Neural cell (in vitro differentiated cells): ENCODE data around the gene DKK2. TPM values are rescaled to one million over a fixed set of nuclear protein-coding genes. Genes with fewer than 3 reads are reported as not detected.

Source experiments
- H2AFZ ChIP-seq: fragments of 200-600, 300-800 bp; sonication (generic), shearing (Covaris generic); 2 replicates; pipeline ENCODE4 v1.6.0; 2014; ENCODE audit warnings: low read depth, mild to moderate bottlenecking, antibody characterized with exemption, low read length, moderate library complexity
- H3F3A ChIP-seq: fragments of 200-600 bp; shearing (Covaris generic); 2 replicates; pipeline ENCODE4 v1.6.1; 2016; ENCODE audit warnings: mild to moderate bottlenecking, moderate library complexity, mixed read lengths, antibody characterized with exemption, low read length; ENCODE audit not compliant: insufficient read depth, poor library complexity, severe bottlenecking
- H3K27ac ChIP-seq: fragments of 200-600, 300-800 bp; sonication (generic), shearing (Covaris generic); 2 replicates; pipeline ENCODE4 v1.5.1; 2014; ENCODE audit warnings: mild to moderate bottlenecking, low read length, moderate library complexity
- H3K27me3 ChIP-seq: fragments of 300-800, 200-600 bp; sonication (generic), shearing (Covaris generic); 2 replicates; pipeline ENCODE4 v1.6.0; 2014; ENCODE audit warnings: mild to moderate bottlenecking, low read depth, low read length, moderate library complexity; ENCODE audit not compliant: insufficient read depth
- H3K36me3 ChIP-seq: fragments of 300-800, 200-600 bp; sonication (generic), shearing (Covaris generic); 2 replicates; pipeline ENCODE4 v1.5.1; 2014; ENCODE audit warnings: mild to moderate bottlenecking, antibody characterized with exemption, low read length, moderate library complexity; ENCODE audit not compliant: insufficient read depth
- H3K4me2 ChIP-seq: fragments of 300-800, 200-600 bp; sonication (generic), shearing (Covaris generic); 2 replicates; pipeline ENCODE4 v1.6.0; 2014; ENCODE audit warnings: mild to moderate bottlenecking, low read length
- H3K4me3 ChIP-seq: fragments of 300-800, 200-600 bp; sonication (generic), shearing (Covaris generic); 2 replicates; pipeline ENCODE4 v1.5.1; 2014; ENCODE audit warnings: mild to moderate bottlenecking, low read length, moderate library complexity
- H3K79me2 ChIP-seq: fragments of 200-600 bp; shearing (Covaris generic); replicated peaks from 2 replicates; pipeline ENCODE4 v1.6.0; 2014; ENCODE audit warnings: mild to moderate bottlenecking, low read length, moderate library complexity; ENCODE audit not compliant: insufficient read depth
- H3K9ac ChIP-seq: fragments of 300-800, 200-600 bp; sonication (generic), shearing (Covaris generic); 2 replicates; pipeline ENCODE4 v1.6.1; 2016; ENCODE audit warnings: mild to moderate bottlenecking, low read length, mixed read lengths
- H3K9me2 ChIP-seq: fragments of 200-600 bp; shearing (Covaris generic); 2 replicates; pipeline ENCODE4 v1.6.1; 2016; ENCODE audit warnings: mild to moderate bottlenecking, low read length, mixed read lengths; ENCODE audit not compliant: insufficient read depth
- H3K9me3 ChIP-seq: fragments of 200-600, 300-800 bp; sonication (generic), shearing (Covaris generic); 2 replicates; pipeline ENCODE4 v1.6.1; 2016; ENCODE audit warnings: mild to moderate bottlenecking, mixed run types, low read length, moderate library complexity, mixed read lengths
- H4K20me1 ChIP-seq: fragments of 200-600 bp; shearing (Covaris generic); 2 replicates; pipeline ENCODE4 v1.6.1; 2016; ENCODE audit warnings: mild to moderate bottlenecking, mixed run types; ENCODE audit not compliant: insufficient read depth
- CTCF ChIP-seq: fragments of 450-650 bp; IDR thresholded peaks from 2 replicates; pipeline ENCODE4 v1.5.1; 2014; ENCODE audit warnings: antibody characterized with exemption, mild to moderate bottlenecking, moderate library complexity; ENCODE audit not compliant: poor library complexity, severe bottlenecking
- EP300 ChIP-seq: fragments of 450-650 bp; conservative IDR thresholded peaks from 2 replicates; pipeline ENCODE4 v1.6.1; 2014; ENCODE audit warnings: antibody characterized with exemption, mild to moderate bottlenecking, moderate library complexity; ENCODE audit not compliant: poor library complexity, severe bottlenecking
- EZH2 ChIP-seq: fragments of 200-600, 300-800 bp; shearing (Covaris generic), sonication (generic); IDR thresholded peaks from 2 replicates; pipeline ENCODE4 v1.6.1; 2014; ENCODE audit warnings: antibody characterized with exemption, low read length, borderline replicate concordance, mild to moderate bottlenecking; ENCODE audit not compliant: insufficient read depth, poor library complexity, severe bottlenecking
- MXI1 ChIP-seq: fragments of 450-650 bp; conservative IDR thresholded peaks from 2 replicates; pipeline ENCODE4 v1.6.1; 2014; ENCODE audit warnings: antibody characterized with exemption, mild to moderate bottlenecking; ENCODE audit not compliant: poor library complexity, severe bottlenecking
- POLR2AphosphoS5 ChIP-seq: IDR thresholded peaks from 2 replicates; pipeline ENCODE4 v1.6.1; 2012
- RAD21 ChIP-seq: fragments of 450-650 bp; conservative IDR thresholded peaks from 2 replicates; pipeline ENCODE4 v1.6.1; 2014; ENCODE audit warnings: antibody characterized with exemption, mild to moderate bottlenecking, moderate library complexity
- REST ChIP-seq: IDR thresholded peaks from 2 replicates; pipeline ENCODE4 v1.6.1; 2012; ENCODE audit warnings: borderline replicate concordance
- SMC3 ChIP-seq: fragments of 450-650 bp; conservative IDR thresholded peaks from 2 replicates; pipeline ENCODE4 v1.6.1; 2014; ENCODE audit warnings: antibody characterized with exemption, mild to moderate bottlenecking, moderate library complexity; ENCODE audit not compliant: poor library complexity
- TAF1 ChIP-seq: IDR thresholded peaks from 2 replicates; pipeline ENCODE4 v1.6.1; 2012; ENCODE audit warnings: low read depth
- polyA plus RNA-seq: library from polyadenylated mRNA; depleted of rRNA; stranded (reverse); fragments of >200 nt; gene quantifications from 2 replicates; pipeline ENCODE4 v1.2.3, GENCODE V29; 2014

Gene DKK2
- polyA plus RNA-seq, 1 donor from 2014 or later = 0.33 TPM

- no peak overlapping the region for H3K4me2 ChIP-seq
- no peak overlapping the region for H3K27ac ChIP-seq
- H4K20me1 ChIP-seq = no peaks in the 10 kb centered on the region
- H2AFZ ChIP-seq = no peak overlapping the region
- H3F3A ChIP-seq = no peaks in the 10 kb centered on the region
- no peaks in the 10 kb centered on the region for H3K36me3 ChIP-seq
- TF ChIP-seq EP300 = no peak
- TF ChIP-seq RAD21 = no peak
- TF ChIP-seq TAF1 = no peak
- no peak for TF ChIP-seq REST
- no peaks in the 10 kb centered on the region for H3K9me3 ChIP-seq
- no peak overlapping the region for H3K4me3 ChIP-seq
- no peaks in the 10 kb centered on the region for H3K79me2 ChIP-seq
- no peaks in the 10 kb centered on the region for H3K27me3 ChIP-seq
- H3K9me2 ChIP-seq = no peaks in the 10 kb centered on the region
- no peak overlapping the region for H3K9ac ChIP-seq
These were observed 24.8 kb downstream of the DKK2 start for GRCh38 chr4:107011312-107011711.

- Histone ChIP-seq H3K79me2 (no peaks in the 10 kb centered on the region), H3K9ac (no peak overlapping the region), H3K27me3 (no peaks in the 10 kb centered on the region), H3K4me3 (no peak overlapping the region), H3K27ac (no peak overlapping the region), H2AFZ (no peak overlapping the region), H3K36me3 (no peaks in the 10 kb centered on the region), H3K9me3 (no peaks in the 10 kb centered on the region), H3K4me2 (no peak overlapping the region), H3K9me2 (no peaks in the 10 kb centered on the region), H4K20me1 (no peaks in the 10 kb centered on the region), H3F3A (no peaks in the 10 kb centered on the region)
- TF ChIP-seq SMC3 = no peak
- no peak for TF ChIP-seq EP300
- no peak for TF ChIP-seq MXI1
- TF ChIP-seq EZH2 = no peak
- no peak for TF ChIP-seq REST
- TF ChIP-seq TAF1 = no peak
- TF ChIP-seq CTCF = no peak
- TF ChIP-seq POLR2AphosphoS5 = no peak
- no peak for TF ChIP-seq RAD21
These were observed 26.7 kb downstream of the DKK2 start for GRCh38 chr4:107009196-107009968.
